Activated CD4-positive, alpha-beta T cell treated with anti-CD3 and anti-CD28 coated beads for 24 hours (primary cell): ENCODE data around the gene CEACAM6.
"Not testable (repeated sequence)": the region's sequence is repeated elsewhere in the genome, so short reads cannot be mapped to it uniquely, and the experiment has no call there.

Experiments used
- DNase-seq, 2 donors: peaks; one replicate each; pipeline ENCODE4 v3.0.0-alpha.2; 2020; ENCODE audit warnings: low read depth in 2 of 2

CEACAM6 gene

GRCh38 chr19:41746593-41747227, 8.6 kb upstream of the CEACAM6 start:
- DNase-seq, result peak; percentile 23 to 27

- no peak for DNase-seq
Measured at GRCh38 chr19:41748012-41748411, 7.3 kb upstream of the CEACAM6 start.

DNA sequence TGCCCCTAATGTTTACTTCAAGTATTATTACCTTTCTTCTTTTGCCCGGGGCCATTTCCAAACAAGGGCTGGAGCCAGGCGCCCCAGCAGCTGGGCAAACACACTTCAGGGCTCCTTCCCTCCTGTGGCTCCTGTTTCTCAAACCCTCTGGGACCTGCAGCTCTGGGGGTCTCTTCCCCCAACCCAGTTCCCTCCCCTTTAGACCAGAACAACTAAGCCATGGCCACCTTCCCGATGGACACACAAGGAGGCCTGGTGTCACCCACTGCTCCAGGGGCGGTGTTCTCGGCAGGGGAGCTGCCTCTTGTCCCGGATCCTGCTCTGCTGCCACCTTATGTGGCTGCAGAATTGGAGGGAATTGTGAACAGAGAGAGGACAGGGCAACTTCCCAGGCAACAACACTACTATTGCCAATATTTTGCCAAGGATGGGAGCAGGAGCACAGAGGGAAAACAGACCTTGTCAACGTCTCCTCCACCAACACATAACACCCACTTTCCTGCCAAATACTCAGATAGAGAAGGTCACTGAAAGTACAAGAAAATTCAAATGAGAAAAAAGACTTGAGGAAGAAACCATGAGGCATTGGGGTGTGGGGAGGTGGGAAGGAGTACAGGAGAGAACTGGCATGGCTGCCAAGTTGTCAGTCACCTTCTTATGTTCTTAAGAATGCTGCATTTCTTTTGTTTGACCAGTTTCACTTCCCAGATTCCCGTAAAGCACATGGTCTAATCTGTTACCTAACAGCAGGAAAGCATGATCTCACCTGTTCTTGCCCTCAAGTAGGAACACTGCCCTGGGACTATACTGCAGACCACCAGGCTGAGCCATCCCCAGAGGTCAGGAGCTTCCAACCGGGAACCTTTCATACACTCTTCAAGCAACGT, 4.8 kb upstream of the CEACAM6 start:
- DNase-seq, result not testable (repeated sequence)

DNA sequence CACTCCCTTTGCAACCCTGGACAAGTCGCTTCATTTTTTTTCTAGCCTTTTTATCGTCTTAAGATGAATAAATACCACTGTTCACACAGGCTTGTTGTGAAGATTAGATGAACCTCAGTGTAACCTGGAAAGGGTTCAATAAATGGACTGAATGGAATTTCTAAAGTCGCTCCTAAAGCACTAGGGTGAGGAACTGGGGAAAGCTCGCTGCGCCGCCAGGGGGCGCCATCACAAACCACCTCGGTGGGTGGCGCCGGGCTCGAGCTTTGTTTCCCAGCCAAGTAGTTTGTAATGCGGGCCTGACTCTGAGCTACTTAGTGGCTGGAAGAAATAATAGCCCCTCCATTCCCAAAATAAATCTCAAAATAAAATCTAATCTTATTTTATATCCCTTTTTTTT, 2.2 kb upstream of the CEACAM6 start:
- peak; percentile 66 to 77 for DNase-seq

- peak; percentile 59 to 72 for DNase-seq
Measured at GRCh38 chr19:41753936-41754529, 1.3 kb upstream of the CEACAM6 start.

- DNase-seq, result no peak
Measured at GRCh38 chr19:41758846-41759245, 3.5 kb downstream of the CEACAM6 start.

DNA sequence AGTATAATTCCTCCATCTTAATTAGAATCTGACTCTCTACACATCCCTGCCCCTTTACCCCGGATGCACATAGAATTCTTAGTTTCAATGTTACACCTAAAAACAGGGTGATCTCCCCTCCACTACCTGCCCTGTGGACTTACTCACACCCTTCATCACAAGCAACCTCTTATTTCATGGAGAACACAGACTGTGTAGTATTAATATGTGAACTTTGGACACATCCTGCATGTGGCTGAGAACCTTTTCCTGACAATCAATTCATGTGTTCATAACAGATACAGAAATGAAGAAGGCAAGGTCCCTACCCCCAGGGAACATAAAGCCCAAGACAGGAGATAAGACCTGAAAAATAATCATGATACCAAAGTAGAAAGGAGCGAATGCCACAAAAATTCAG, 11.8 kb downstream of the CEACAM6 start:
- no peak for DNase-seq

- DNase-seq, result not testable (repeated sequence)
Measured at GRCh38 chr19:41768105-41768504, 12.8 kb downstream of the CEACAM6 start.

DNA sequence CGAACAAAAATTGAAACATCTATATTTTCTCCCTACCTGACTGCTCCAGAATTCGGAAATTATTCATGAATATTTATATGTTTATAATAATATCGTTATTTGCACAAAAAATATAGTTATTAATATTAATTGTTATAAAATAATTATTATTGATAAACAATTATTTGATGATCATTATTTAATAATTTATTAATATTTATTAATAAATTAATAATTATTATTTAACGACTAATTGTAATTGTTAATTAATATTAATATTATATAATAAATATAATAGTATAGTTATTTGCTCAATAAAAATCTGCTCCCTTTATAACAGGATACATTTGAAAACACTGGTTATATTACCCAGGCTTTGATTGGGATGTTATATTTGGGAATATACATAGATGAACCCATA, 14.3 kb downstream of the CEACAM6 start:
- DNase-seq, result no peak

GRCh38 chr19:41771410-41771809, 16.1 kb downstream of the CEACAM6 start:
- DNase-seq, result no peak

GRCh38 chr19:41774515-41774980, 19.2 kb downstream of the CEACAM6 start:
- peak; percentile 8 to 26 for DNase-seq

DNA sequence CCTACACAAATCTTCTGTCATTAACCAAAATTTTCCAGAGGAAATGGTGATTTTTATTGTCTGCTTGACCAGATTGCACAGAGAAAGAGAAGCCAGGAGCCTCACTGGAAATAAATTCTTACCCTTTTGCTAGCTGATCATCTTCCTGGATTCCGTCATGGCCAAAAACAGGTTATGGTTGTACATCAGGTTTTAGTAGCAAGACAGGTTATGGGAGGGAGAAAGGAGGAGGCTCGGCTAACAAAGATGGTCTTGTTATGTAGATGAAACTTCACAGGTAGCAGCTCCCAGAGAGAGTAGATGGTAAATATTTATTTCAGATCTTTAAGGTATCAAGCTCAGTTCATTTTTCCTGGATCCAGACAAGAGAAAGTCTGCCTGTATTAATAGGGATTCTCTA, 21.4 kb downstream of the CEACAM6 start:
- no peak for DNase-seq

- no peak for DNase-seq
Measured at GRCh38 chr19:41783612-41784011, 28.3 kb downstream of the CEACAM6 start.

- DNase-seq, result no peak
Measured at GRCh38 chr19:41784312-41784711, 29.0 kb downstream of the CEACAM6 start.

DNA sequence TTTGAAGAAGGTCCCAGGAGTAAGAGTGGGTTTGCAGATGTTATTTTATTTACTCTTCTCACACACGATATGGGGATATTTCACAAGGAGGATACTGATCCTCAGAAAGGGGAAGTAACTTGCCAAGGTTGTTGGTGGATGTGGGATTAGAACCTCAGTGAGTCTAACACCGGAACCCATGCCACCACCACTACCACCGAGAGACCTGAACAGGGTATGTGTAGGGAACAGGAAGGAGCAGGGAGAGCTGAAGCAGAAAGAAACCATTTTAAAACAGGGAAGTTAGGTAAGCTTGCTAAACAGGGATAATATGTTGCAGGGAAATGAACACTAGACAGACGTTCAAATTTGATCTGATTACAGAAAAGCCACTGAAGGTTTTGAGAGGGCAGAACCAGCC, 29.4 kb downstream of the CEACAM6 start:
- DNase-seq, result no peak

GRCh38 chr19:41785653-41786052, 30.3 kb downstream of the CEACAM6 start:
- peak; percentile 46 to 59 for DNase-seq

- no peak for DNase-seq
Measured at GRCh38 chr19:41787055-41787454, 31.7 kb downstream of the CEACAM6 start.

- not testable (repeated sequence) for DNase-seq
Measured at GRCh38 chr19:41788518-41788917, 33.2 kb downstream of the CEACAM6 start.

DNA sequence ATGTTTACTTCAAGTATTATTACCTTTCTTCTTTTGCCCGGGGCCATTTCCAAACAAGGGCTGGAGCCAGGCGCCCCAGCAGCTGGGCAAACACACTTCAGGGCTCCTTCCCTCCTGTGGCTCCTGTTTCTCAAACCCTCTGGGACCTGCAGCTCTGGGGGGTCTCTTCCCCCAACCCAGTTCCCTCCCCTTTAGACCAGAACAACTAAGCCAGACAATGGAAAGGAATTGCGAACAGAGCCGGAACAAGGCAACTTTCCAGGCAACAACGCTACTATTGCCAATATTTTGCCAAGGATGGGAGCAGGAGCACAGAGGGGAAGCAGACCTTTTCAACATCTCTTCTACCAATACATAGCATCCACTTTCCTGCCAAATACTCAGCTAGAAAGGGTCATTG, 33.7 kb downstream of the CEACAM6 start:
- DNase-seq, result not testable (repeated sequence)

DNA sequence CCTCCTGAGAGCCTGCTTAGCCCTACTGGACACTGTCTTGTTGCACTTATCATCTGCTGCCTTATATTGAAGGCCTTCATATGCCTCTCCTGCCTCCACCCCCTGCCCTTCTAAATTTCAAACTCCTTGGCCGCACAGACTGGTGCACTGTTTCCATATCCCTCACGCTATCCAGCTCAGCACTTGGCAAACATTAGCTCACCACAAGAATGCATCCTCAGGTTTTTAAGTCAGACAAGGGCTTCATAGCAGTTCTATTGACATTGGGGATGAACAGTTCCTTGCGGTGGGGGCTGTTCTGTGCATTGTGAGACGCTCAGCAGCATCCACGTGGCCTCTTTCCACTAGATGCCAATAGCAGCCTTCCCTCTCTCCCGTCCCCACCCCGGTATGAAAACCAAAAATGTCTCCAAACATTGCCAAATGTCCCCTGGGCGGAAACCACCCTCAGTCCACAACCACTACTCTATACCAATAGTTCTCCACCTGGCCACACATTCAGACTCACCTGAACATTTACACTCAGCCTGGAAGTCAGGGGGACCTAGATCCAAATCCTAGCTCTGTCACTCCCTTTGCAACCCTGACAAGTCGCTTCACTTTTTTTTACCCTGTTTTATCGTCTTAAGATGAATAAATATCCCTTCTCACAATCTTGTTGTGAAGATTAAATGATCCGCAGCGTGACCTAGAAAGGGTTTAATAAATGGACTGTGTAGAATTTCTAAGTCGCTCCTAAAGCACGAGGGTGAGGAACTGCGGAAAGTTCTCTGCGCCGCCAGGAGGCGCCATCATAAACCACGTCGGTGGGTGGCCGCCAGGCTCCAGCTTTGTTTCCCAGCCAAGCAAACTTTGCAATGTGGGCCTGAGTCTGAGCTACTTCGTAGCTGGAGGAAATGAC, 37.4 kb downstream of the CEACAM6 start:
- peak; percentile 31 to 56 for DNase-seq

DNA sequence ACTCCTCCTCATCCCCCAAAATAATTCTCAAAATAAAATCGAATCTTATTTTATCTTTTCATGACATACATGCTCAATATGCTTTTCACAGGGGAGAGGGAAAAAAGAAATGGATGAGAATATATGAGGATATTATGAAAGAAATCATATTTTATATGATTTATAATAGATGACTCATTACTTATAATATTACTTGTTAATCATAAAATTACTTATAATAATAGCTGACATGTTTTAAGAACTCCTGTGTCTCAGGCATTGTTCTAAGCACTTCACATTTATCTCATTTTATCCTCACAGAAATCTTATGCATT, 38.0 kb downstream of the CEACAM6 start:
- no peak for DNase-seq

- peak; percentile 38 to 59 for DNase-seq
Measured at GRCh38 chr19:41795031-41795461, 39.7 kb downstream of the CEACAM6 start.
